HTR-8/SVneo (cell line): ENCODE results near the gene CACNA1C.

Source experiments
- DNase-seq: peaks from one replicate; pipeline ENCODE4 v3.0.0; 2011; ENCODE audit warnings: low spot score, mixed read lengths; ENCODE audit not compliant: insufficient read length
- FAIRE-seq: peaks from 2 replicates; lab custom pipeline; 2011; peaks lifted over from hg19 to GRCh38; lab: Jason Lieb, UNC

Gene CACNA1C

DNA sequence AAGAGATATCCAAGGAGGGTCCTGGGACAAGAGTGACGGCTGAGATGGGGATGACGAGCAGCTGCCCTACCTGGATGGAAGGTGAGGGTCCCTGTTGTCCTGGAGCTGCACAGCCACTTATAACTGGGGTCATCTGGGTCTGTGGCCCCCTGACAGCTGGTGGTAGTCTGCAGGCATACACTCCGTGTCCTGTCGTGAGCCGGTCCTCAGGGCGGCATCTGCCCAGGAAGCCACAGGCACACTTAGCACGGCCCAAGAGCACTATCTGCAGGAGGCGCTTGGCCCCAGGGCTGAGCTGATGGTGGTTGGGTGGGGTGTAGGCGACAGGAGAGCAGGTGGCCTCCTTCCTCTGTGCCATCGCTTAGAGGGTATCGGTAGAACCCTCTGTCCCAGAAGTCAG is 248.1 kb downstream of the CACNA1C start:
- DNase-seq: no peak
- peak; percentile 44 for FAIRE-seq

DNA sequence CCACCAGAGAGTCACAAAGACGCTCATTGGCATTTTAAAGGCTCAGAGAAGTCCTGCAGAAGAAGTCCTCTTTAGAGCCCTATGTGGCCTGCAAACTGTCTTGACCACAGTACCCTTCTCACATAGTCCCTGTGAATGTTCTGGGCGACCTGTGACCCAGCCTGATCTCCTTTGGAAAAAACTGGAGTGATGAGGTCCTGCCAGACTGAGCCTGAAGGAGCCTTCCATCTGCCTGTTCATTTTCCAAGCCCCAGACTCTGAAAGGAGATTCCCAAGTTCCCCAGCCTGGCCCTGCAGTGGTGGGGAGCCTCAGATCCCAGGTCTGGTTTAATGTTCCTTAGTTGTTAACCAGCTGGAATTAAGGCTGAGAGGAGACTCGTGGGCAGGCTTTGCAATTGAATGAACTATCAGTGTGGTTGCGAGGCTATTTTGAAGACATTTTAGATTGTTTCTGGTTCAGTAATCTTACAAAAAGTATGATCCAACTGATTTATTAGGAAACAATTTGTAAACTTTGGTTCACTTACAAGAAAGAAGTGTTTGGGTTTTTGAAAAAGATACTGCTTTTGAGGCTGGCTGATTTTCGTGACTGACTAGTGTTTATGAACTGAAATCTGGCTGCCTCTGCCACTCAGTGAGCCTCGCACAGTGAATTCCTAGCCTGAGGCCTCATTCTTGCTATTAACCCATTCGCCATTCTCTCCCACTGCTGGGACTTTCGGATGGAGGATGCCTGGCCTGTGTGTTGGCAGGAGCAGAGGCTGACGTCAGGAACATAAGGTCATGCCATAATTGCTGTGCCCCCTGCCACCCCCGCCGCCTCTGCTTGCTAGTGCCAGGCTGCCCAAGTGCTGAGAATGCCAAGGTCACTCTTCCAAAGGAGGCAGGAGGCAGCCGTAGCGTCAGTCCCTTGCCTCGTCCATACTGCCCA is 249.0 kb downstream of the CACNA1C start:
- peak; percentile 81 for FAIRE-seq

DNA sequence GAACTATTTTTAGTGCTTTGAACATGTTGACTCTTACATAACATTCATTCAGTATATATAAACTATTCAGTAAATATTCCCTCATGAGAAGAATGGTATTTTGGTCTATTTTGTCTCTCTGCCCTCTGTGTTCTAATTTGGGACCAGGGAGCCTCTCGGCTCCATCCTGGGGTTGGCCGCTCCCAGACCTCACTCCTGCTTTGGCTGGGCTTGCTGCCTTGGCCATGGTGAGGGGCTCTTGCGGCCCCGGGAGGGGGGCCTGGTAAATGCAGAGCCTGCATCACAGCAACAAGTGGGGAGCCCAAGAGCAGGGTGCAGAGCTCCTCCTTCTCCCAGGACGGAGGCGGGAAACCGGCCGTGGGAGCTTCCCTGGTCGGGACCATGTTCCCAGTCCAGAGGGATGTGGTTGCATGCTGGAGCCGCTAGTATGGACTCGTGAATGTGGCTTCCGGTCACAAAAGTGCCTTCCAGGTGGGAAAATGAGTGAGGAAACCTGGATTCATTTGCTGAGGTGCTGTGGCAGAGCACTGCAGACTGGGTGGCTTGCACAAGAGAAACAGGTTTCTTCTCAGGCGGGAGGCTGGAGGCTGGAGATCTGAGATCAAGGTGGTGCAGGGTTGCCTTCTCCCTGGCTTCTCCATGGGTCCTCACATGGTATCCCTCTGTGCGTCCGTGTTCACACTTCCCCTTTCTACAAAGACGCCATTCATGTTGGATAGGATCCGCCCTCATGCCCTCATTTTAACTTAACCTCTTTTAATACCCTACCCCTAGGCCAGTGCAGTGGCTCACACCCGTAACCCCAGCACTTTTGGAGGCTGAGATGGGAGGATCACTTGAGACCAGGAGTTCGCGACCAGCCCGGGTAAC is 250.2 kb downstream of the CACNA1C start:
- DNase-seq: no peak
- no peak for FAIRE-seq

More for the DNA sequence above, 249.0 kb downstream of the CACNA1C start:
- DNase-seq: no peak

DNA sequence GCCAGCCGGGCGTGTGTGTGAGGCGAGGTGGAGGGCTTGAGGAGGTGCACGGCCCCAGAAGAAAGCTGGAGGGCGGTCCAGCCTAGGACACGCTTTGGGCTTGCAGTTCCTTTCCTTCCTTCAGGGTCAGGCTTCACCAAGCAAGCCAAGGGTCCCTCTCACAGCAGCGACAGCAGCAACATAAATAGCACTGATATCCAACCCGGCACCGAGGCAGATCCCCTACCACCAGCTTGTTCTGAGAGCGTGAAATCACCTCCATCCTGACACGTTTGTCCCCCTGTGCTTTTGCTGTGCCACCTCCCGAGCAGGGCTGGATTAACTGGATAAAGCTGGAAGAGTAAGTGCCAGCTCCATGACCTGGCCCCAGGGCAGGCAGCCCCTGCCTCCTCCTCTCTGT is 251.4 kb downstream of the CACNA1C start:
- FAIRE-seq (no peak), DNase-seq (no peak)

DNA sequence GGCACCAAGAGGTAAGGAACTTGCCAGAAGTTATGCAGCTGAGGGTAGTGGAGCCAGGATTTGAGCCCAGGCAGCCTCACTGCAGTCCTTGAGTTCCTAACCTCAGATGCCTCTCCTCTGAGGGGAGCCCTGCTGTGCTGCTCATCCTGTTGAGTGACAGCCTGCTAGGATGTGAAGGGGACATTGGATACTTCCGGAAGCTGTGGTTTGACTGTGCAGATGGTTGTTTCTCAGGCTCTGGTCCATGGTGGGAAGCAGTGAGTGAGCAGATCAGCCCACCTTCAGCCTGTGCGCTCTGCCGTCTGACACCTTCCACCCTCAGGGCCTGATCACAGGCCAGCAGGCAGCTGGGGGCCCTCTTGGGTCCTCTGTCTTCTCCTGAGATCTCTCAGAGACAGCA is 253.2 kb downstream of the CACNA1C start:
- FAIRE-seq: peak; percentile 33
- no peak for DNase-seq

DNA sequence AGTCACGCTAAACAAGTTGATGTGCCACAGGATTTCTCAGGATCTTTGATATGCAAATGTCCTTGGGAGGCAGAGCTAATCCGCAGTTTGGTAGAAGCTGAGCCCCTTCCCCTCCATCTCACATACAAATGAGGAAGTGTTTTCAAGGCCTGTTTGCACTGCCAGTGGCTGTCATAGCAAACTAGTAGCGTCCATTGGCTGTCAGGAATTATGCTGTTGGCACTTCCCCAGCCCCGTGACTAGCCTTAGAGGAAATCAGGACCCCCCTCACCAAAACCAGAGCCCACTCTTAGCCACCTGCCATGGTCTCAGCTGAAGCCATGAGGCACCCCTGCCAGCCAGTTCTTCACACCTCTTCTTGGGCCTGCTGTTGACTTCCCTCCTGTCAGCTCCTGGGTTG is 253.9 kb downstream of the CACNA1C start:
- FAIRE-seq: no peak
- no peak for DNase-seq

DNA sequence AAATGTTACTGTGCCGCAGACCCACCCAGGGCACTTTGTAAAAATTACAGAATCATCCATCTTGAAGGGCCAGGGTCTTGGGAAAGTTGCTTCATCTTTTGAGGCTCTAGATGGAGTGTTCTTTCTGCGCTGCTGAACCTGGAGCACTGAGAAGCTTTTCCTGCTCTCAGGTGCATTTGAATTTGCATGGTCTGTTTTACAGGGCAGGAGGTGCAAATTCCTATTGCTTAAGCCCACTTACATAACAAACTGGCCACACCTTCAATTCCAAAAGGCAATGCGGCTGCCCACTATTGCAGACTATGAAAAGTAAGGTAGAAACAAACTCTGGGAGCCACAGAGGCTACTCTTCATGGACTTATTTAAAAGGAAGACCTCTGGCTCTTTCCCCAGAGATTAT is 254.8 kb downstream of the CACNA1C start:
- DNase-seq (no peak), FAIRE-seq (no peak)

DNA sequence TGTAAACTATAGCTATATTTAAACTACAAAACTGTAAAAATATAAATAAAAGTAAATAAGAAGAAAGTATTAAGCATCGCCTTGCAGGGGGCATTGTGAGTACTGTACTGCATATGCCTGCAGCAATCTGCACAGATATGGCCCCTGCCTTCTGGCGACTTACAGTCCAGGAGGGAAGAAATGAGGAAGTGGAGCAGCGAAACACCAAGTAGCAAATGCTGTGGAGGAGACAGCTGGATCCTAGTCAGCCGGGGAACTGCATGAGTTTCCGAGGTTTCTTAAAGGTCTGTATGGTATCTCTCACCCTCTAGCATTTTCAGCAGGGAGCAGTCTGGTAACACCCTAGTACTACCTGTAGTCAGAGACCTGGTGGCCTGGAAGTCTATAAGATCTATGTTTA is 256.9 kb downstream of the CACNA1C start:
- no peak for FAIRE-seq
- no peak for DNase-seq

DNA sequence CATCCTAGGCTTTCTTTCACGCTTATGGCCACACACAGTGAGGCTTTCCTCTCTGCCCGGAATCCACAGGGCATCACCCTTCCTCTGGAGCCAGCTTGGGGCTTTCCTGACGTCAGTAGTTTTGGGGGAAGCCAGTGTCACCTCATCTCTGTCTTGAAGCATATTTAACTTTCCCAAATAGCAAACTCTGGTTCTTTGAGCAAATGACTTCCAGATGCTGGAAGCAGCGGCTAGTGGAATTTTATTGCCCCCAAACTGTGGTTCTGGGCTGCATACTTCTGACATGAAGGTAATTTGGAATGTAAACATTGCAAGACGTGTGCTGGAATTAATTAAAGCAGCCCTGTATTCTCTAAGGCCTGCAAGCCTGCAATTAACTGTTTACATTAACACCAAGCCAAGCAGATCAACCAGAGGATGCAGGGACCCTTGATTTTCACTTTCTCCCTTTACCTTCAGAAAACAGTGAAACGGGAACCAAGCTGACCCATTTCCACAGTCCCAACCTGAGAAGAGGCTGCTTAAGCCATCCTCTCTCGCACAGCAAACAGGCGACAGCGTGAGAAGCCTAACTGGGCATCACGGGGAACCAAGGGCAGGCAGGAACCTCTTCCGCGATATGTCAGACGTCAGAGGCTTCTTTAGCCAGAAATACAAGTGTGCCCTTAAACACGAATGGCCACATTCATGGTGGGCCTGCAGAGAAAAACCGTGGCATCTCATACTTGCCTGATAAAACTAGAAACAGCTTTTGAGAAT is 258.4 kb downstream of the CACNA1C start:
- DNase-seq (no peak), FAIRE-seq (no peak)

DNA sequence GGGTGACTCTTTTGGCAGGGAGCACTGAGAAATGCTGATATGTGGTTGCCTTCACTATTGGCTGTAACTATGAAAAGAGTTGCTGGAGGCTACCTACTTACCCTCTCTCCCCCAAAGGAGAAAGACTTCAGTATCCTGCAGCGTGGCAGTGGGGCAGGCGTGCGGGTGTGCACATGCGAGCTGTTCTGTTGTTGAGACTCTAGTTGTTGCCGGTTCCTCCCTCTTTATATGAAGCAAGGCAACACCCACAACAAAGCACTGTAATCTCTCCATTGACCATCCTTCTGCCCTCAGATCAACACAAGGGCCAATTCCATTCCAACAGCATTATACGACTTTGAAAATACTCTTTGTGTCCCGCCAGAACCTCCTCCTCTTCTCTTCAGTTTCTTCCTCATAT is 259.4 kb downstream of the CACNA1C start:
- no peak for DNase-seq
- FAIRE-seq: no peak

DNA sequence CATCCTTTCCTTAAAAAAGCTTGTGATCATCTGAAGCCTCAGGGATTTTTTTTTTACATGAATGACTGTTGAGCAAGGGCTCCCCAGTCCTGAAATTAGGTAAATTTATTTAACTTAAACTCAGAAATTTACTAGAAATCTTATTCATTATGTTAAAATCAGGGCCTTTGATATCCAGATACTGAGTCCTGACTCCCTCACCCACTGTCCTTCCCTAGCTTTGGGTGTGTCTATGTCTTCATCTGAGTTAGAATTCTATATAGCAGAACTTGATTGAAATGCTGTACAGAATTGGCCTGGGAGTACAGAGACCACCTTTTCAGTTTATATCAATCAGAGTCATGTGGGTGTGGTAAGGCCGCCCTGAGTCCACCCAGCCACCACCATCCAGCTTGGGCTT is 260.0 kb downstream of the CACNA1C start:
- no peak for FAIRE-seq

DNA sequence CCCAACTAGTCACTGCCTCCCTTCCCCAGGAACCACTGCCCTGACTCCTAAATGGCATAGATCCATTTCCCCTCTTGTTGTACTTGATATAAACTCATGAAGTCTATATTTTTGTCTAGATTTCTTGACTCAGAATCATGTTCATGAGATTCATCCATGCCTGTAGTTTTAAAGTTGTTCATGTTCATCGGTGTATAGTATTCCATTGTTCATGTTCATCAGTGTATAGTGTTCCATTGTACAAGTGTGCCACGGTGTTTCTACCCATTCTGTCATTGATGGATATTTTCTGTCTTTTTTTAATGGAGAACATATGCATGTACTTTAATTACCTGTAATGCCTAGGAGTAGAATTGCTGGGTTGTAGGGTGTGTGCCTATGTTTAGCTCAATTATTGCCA is 261.7 kb downstream of the CACNA1C start:
- FAIRE-seq: peak; percentile 26
- no peak for DNase-seq

More for the DNA sequence above, 260.0 kb downstream of the CACNA1C start:
- no peak for DNase-seq

DNA sequence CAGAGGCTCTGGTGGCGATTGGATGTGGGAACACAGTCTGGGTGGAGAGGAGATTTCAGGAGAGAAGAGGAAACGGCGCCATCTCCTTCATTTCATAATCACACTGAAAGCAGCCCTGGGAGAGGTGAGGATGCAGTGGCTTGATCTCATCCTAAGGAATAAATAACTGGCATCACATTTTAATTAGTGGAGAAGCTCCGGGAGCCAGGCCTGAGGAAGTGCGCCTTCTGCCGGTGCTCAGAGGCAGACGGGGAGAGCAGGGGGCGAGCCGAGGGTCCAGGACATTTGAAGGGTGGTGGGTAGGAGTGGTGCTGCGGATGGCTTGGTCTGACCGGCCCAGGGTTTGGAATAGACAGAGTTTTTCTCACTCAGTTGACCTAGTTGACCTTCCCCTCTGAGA is 265.0 kb downstream of the CACNA1C start:
- no peak for DNase-seq
- no peak for FAIRE-seq

DNA sequence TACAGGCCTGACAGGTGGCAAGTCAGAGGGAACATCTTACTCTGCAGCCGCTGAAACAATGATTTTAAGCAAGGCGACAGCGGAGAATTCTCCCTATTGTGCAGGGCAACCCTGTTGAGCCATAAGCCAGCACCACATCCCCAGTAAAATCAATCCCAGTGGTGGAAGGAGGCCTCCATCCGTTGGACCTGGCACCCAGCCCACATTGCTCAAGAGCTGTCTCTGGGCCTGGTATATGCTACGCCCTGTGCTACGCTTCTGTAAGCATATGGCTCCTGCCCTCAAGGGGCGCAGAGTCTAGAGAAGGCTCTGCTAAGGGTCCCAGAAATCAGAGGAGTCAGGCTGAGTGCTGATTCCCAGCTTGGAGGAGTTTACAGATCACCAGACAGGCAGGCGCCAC is 265.5 kb downstream of the CACNA1C start:
- FAIRE-seq (peak; percentile 59), DNase-seq (no peak)

DNA sequence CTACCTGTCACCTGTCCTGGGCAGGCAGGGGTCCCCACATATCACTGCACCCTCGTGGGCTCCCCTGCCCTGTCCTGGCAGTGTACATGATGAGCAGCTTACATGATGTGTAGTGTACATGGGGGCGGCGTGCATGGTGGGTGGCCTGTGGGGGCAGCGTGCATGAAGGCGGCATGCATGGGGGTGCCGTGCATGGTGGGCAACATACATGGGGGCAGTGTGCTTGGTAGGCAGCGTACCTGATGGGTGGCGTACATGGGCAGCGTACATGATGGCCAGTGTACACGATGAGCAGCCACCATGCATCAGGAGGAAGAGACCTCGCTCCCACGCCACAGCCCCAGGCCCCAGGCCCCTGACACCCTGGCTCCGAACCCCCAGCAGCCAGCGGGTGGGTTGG is 266.3 kb downstream of the CACNA1C start:
- DNase-seq (no peak), FAIRE-seq (peak; percentile 82)

DNA sequence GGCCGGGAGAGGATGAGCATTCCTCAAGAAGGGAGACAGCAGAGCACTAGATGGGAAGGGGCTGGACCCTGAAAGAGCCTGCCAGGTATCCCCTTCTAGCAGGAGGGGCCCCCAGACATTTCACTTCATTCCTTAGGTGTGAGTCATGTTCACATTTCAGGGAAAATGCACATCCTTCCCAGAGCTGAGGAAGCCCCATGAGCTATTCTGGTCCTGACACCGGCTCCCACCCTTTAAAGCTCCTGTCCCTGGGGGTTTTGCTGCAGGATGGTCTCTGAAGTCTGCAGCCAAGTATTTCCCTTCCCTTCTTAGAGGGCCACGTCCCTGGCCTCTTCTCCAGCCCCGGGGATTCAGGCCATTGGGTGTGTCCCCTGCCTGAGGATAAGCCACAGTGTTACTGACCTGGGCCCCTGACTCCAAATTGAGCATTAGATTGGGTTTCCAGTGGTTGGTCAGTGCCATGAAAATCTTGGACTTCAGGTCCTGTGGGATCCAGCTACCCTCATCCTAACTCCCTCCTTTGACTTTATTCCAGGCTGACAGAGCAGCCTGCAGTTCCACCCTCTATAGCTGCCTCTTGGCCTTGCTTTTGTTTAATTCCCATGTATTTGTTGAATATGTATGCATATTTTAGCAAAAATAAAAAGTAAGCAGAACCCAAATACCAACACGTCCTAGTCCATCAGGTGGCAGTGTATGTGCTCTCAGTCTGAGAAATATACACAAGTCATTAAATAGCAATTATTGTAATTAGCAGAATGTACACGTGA is 267.1 kb downstream of the CACNA1C start:
- DNase-seq (peak; percentile 80), FAIRE-seq (peak; percentile 44)

DNA sequence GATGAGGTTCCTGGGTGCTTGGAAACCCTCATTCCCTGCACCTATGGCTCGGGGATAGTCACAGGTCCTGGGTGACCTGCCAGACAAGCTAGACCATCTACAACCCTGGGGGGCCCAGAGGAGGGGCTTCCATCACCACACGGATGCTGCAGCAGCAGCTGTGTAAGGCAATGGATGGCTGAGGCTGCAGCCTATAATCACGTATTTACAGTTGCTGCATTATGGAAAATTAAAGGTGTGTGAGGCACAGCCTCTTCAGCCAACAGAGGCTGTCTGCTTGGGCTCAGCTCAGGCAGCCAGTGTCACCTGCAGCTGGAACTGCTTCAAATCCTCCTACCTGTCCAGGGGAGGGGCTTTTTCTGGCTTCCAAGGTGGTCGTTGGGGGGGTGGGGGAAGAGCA is 268.1 kb downstream of the CACNA1C start:
- no peak for DNase-seq
- FAIRE-seq: no peak

DNA sequence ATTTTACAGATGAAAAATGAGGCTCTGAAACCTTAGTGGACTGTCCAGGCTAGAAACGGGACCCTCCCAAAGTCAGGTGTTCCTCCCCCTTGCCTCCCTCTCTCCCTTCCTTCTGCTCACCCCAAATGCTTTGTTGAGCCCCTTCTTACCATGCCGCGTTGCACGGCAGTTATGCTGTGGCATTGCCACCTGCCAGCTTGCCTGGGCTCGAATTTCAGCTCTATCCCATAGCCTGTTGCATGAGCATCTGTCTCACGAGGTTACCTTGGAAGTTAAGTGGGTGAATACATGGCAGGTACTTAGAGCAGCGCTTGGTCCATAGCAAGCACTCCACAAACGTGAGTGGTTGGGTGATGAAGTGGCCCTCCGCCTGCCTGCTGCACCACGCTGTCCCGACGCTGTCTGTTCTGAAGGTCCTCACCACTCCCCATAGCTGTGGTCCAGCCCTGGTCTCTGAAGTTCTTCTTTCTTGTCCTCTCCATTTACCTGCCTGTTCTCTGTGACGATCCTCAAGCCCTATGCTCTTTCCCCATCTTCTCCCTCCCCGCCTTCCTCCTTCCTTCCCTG is 269.9 kb downstream of the CACNA1C start:
- FAIRE-seq: no peak
- no peak for DNase-seq

DNA sequence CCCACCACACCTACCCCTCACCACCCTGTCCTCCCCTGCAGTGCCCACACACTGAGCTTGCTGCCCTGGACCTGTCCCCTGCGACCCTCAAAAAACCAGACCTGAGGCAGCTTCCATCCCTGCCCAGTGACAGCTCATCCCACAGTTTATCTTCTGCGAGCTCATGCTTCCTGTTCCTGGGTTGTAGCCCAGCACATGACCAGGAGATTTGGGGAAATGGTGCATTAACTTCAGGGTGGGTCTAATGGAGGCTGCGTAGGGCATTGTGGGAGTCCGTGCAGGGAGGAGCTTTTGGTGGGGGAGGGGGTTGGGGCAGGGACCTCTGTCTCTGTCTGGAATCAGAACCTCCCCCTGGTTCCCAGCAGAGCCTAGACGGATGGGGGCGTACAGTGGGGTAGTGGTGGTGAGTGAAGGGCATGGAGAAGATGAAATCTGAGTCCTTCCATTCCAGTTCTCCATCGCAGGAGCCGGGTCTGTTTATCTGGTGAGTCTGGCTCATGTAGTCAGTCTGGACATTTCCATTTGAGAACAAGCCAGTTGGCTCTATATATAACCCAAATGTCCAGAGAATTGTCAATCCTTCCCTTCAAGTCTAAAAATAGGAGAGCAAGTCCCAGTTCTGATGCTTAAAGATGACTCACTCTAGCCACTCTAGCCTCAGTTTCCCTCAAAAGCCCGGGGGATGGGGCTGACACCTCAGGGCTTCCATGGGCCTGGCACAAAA is 270.9 kb downstream of the CACNA1C start:
- DNase-seq (no peak), FAIRE-seq (no peak)
